HG03439 (cell line): ENCODE measurements around the gene BHLHE41.

Experiments used
- ATAC-seq: cut with Tn5 transposase; IDR thresholded peaks from one replicate; pipeline ENCODE4 v1.9.1; 2021; ENCODE audit warnings: mild to moderate bottlenecking, moderate library complexity; ENCODE audit not compliant: unreplicated experiment

The BHLHE41 gene

DNA sequence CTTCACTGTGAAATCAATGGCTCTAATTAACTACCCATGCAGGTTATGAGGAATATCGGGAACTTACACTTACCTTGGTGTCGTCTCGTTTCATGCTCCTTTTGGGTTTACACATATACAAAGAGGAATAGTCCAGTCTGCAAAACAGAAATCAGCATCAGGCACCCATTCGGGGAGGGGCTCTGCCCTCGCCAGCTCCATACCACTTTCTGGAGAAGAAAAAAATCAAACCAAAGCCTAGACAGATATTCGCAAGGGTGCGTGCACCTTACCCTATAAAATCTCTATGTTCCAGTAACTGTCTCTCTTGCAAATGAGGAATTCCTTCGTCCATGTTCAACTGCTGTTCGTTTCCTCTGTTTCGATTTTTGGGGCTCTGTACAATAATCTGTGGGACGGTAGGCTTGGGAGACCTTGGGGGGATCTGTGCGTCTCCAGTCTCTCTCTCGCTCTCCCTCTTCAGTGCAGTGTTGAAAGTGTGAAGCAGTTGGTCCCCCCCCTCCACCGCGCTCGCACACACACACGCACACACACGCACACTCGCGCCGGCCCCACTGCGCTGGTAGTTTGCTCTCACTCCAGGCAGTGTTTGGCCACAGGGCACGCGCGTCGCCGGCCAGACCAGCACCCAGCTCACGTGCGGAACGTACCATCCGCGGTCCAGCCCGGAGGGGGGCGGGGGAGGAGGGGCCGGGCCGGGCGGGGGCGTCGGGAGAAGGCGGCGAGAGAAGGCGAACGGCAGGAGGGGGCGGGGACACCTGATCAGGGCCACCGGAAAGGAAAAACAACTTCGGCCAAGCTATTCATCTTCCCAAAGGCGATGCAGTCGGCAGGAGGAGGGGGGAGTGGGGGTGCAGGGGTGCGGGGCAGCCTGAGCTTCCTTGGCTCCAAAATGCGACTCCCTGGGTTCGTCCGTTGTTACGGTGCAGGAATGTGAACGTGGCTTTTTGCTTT lies at the start of gene BHLHE41:
Gene BHLHE41 (minus strand): TSS at position 592 of the 954 bp plus-strand sequence. CDS start 258 bp downstream, at position 334.
- no peak for ATAC-seq

DNA sequence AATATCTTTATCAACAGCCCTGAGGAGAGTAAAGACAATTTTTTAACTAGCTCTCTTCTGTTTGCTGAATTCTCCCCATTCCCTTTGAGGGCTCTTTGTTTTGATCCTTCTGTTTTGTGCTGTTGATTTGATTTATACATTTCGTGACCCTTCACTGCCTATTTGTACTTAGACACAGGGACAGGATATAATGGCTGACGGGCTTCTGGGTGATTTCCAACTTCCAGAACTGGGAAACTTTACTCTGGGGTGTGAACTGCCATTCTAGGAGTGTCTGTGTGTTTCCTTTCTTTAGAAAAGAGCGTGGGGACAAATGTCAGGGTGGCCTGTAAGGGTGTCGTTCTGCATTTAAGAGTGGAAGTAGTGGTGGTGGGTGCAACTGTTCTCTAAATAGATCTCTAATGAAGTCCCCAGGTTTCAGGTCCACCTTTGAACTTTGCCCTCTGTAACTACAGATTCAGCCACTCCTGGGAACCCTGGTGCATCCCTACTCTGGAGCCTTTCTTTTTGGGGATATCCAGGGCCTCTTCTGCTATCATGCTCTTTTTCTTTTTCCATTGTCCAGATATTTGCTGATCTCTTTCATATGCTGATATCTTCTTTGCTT lies 48.2 kb upstream of the BHLHE41 start:
- no peak for ATAC-seq

DNA sequence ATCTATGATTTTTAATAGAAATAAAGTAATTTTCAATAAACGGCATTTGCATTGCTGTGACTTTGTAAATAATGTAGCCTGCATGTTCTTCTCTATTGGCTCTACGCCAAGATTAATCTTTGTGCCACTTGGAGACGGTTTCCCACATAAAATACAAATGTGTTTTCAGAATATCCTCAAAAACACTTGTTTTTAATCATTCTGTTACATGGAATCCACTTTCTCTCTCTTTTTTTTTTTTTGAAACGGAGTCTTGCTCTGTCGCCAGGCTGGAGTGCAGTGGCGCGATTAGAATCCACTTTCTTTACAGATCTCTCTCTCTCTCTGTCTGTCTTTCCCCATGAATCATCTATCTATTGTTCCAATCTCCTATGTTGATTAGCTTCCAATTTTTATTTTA lies 47.7 kb upstream of the BHLHE41 start:
- no peak for ATAC-seq

DNA sequence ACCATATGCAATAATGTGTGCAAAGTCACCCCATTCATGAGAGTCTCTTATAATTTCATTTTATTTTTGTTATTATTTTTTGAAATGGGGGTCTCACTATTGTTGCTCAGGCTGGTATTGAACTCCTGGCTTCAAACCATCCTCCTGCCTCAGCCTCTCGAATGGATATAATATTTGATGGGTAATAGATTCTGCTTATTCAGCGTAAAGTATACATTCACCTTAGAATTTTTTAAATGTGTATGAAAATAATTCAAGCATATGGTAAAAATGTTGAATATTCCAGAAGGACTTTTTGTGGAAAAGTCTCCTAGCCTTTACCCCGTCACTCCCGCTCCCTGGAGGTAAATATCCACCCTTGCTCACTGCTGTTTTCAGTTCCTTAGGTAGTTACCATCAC lies 47.2 kb upstream of the BHLHE41 start:
- ATAC-seq: no peak

GRCh38 chr12:26164118-26164517 lies 39.3 kb upstream of the BHLHE41 start:
- ATAC-seq: no peak

GRCh38 chr12:26162905-26163304 lies 38.1 kb upstream of the BHLHE41 start:
- no peak for ATAC-seq

DNA sequence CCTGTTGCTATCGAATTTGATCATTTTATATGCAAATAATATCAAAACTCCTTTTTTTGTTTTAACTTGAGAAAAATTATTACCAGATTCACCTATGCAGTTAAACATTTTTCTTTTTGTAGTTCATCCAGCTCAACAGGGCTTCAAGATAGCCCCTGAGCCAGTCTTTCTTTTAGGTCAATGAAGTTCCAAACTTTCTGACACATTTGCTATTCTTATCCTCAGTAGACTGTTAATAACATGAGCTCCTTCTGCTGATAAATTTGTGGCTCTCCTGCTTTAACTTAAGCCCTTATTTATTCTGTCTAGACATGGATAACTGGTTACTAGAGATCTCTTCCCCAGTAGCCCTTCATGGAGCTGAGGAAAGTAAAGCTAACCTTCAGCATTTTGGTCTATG lies 37.3 kb upstream of the BHLHE41 start:
- no peak for ATAC-seq

GRCh38 chr12:26158078-26158764 lies 33.4 kb upstream of the BHLHE41 start:
- ATAC-seq: no peak

DNA sequence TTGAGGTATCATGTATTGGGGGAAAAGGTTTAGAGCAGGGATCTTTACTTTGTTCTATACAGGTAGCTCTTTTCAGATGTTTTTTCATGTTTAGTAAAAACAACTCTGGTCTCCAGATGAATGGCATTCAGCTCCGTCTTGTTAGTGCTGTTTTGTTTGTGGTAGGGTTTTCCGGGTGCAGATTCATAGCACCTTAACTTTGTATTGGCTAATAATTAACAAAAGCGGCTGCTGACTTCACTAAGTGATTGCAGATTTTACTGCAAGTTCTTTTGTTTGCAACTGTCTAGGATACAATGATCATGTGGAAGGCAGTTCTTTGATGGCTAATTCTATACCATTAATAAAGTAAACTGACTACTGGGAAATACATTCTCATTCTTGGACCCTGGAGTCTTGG lies 32.2 kb upstream of the BHLHE41 start:
- peak; percentile 14 for ATAC-seq

- peak; percentile 89 for ATAC-seq
Measured at GRCh38 chr12:26156201-26156871, 31.5 kb upstream of the BHLHE41 start.

- no peak for ATAC-seq
Measured at GRCh38 chr12:26153421-26154154, 28.8 kb upstream of the BHLHE41 start.

DNA sequence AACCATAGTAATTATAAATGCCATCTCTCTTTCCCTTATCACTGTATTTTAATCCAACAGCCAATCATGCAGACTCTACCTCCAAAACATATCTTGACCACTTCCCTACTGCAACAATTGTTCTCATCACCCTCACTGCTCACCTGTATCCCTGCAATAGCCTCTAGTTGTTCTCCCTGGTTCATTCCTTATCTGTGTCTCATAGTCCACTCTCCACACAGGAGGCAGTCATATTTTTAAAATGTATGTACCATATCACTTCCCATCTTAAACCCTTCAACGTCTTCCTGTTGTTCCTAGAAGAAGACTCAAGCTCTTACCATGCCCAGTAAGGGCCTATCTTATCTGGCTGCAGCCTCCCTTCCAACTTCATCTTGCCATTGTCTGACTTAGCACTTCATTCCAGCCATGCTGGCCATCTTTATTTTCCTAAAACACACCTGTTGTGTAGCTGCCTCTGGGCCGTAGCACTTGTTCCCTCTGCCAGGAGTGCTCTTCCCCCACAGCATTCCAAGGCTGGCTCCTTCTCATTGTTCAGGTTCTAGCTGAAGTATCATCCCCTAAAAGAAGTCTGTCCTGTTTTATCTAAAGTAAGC lies 27.8 kb upstream of the BHLHE41 start:
- no peak for ATAC-seq

DNA sequence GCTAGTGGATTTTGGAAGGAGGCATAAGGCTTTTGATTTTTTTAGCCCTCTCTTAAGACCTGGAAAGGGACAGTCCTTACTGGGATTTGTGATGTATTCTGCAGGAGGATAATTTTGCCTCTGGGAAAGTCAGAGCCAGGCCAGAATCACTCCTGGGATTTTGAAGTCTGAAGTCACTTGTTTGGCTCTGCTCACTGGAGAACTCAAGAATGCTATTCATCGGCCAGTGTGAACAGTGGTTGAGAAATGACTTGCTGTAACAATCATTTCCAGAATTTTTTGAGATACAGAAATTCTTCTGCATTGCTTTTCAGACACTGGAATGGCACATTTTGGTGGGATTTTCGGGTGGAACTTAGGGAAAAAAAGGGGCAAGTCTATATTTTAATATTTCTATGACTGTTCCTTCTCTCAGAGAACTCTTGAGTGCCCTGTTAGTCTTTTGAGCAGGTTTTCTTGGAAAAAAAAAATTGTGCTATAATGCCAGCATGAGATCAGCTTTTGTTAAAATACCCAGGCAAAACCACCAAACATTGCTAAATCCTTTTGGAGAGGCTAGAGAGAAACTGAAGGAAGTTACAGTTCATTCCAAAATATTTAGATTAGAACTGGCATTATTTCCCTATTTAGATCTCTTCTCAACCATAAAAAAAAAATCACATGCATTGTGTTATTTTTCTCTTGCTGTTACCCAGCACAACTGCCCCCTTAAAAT lies 26.1 kb upstream of the BHLHE41 start:
- ATAC-seq: no peak

DNA sequence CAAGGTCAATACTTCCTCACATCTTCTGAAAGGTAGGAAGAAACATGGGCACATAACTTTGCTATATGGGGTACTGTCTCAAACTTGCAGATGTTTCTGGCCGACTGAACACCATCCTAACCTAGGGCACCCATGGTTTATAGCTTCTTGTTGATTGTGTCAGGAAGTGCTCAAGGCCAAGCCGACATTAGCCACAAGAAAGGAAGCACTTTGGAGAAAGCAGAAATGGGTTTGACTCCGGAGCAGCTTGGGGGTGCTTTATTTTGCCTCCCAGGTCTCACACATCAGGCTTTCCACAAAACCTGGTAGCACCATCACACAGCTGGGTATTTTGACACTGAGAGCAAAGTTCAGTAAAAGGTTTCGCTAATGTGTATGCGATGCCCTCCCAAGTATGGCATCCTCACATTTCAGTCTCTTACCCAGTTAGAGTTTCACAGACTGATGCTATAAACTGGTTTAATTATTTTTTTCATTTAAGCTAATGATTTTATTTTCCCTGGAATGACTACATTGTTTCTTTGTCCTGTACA lies 25.2 kb upstream of the BHLHE41 start:
- ATAC-seq: no peak

- no peak for ATAC-seq
Measured at GRCh38 chr12:26148291-26148690, 23.5 kb upstream of the BHLHE41 start.

DNA sequence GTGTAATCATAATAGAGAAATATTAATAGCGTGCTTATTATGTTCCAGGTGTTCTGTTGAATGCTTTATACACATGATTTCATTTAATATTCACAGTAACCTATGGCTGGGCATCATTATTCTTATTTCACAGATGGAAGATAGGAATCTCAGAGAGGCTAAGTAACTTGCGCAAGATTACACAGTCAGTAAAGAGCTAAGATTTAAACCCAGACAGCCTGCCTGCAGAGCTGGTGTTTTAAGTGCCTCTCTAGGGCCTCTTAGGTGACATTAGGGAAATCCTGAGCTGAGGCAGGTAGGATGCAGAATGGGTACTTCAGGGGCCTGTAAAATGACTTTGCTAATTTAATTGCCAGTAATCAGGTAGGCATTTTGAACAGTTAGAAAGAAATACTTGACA lies 18.5 kb upstream of the BHLHE41 start:
- no peak for ATAC-seq

DNA sequence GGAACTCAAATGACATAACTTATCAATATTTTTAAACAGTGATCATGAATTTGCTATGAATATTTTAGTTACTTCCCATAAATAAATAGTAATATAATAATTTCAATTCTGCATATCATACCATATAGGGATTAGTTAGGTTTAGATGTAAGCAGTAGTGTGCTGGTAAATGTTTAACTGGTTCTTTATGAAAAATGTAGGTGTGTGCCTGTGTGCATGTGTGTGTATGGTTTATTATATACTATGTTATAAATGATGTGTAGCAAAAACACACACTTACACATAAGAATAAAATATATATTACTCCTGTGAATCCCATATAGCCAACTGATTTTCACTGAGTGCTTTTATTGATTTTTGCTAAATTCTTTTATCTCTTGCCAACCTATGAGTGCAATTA lies 14.0 kb upstream of the BHLHE41 start:
- no peak for ATAC-seq

GRCh38 chr12:26136688-26137087 lies 11.9 kb upstream of the BHLHE41 start:
- no peak for ATAC-seq

DNA sequence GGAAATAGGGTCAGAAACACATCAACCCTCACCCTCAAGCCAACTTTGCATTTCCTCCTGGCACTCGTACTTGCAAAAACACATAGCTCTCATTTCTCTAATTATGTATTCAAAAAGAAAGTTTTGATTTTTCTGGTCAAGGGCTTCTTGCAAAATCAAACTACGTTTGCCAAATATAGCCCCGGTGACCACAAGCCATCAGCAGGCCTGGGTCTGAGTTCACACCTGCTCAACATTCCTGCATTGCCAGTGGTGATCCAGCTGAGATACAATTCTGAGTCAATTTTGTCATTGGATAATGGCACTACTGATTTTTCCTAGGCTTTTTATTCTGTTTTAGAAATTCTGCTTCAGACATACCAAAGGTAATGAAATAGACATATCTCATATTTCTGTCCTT lies 10.7 kb upstream of the BHLHE41 start:
- no peak for ATAC-seq
